Measurements from ENCODE around the gene PCBP3. TPM values are rescaled to one million over a fixed set of nuclear protein-coding genes. Genes with fewer than 3 reads are reported as not detected.

Gene PCBP3
- total and polyA plus RNA-seq, 2 of the 8 experiments (the other 6 are each of a cell fraction or from before 2014, with no cell fraction given) = 3.5 to 6.3 TPM

- Histone ChIP-seq H3K36me3 (ENCODE audit: control insufficient read depth in 2 of 4, insufficient read depth in 4 of 4, low read length in 3 of 4) (no peaks in the 10 kb centered on the region), H3K4ac (replicated peaks; ENCODE audit: insufficient read length, low read depth, low read length) (no peak overlapping the region), H3K14ac (ENCODE audit: insufficient read length) (no peak overlapping the region), H4K5ac (ENCODE audit: insufficient read length, low read depth, low read length) (no peak overlapping the region), H4K8ac (ENCODE audit: extremely low read depth, insufficient read depth, low read length) (peak overlapping the region; percentile 7; the same call in 1 of the 2 replicates), H2BK15ac (ENCODE audit: low read length) (no peak overlapping the region), H3K27ac (ENCODE audit: low read depth, low read length) (no peak overlapping the region), H2AFZ (ENCODE audit: low read length) (no peak overlapping the region), H2BK20ac (ENCODE audit: low read length) (no peak overlapping the region), H2AK5ac (ENCODE audit: low read depth, low read length) (no peak overlapping the region), H3K23ac (ENCODE audit: insufficient read length) (no peak overlapping the region), H3K23me2 (ENCODE audit: low read depth, low read length) (no peaks in the 10 kb centered on the region), H3K4me2 (ENCODE audit: insufficient read depth in 1 of 2, low read depth in 2 of 2, low read length in 2 of 2) (no peak overlapping the region), H2BK12ac (ENCODE audit: low read depth, low read length) (peak overlapping the region; percentile 29; the same call in 1 of the 2 replicates), H3K9ac (replicated peaks in 1 of 4; ENCODE audit: extremely low read depth in 1 of 4, low read depth in 3 of 4, low read length in 3 of 4) (no peak overlapping the region; a peak in 1 of 7 replicates), H3K79me1 (ENCODE audit: low read depth, low read length) (no peaks in the 10 kb centered on the region), H3K18ac (ENCODE audit: extremely low read depth, low read length) (no peak overlapping the region), H4K20me1 (replicated peaks in 1 of 2; ENCODE audit: control insufficient read depth in 1 of 2, insufficient read depth in 2 of 2, low read length in 2 of 2) (no peaks in the 10 kb centered on the region), H3K27me3 (replicated peaks in 1 of 4; ENCODE audit: control insufficient read depth in 3 of 4, extremely low read depth in 1 of 4, insufficient read depth in 3 of 4, low read length in 3 of 4) (no peaks in the 10 kb centered on the region), H3K56ac (replicated peaks; ENCODE audit: insufficient read length, low read depth, low read length) (no peak overlapping the region), H3K4me3 (ENCODE audit: extremely low read depth in 1 of 4, insufficient read depth in 2 of 4, low read depth in 3 of 4, low read length in 4 of 4) (no peak overlapping the region), H3K79me2 (ENCODE audit: control insufficient read depth in 1 of 2, insufficient read depth in 2 of 2, low read length in 2 of 2) (no peaks in the 10 kb centered on the region), H2BK5ac (ENCODE audit: low read depth, low read length) (no peak overlapping the region), H2BK120ac (replicated peaks; ENCODE audit: low read depth, low read length) (no peak overlapping the region), H3K9me3 (ENCODE audit: insufficient read depth in 2 of 2, low read depth in 1 of 2, low read length in 1 of 2) (peaks cover under 1 to 12% of the 10 kb centered on the region in 2 experiments; a peak in 2 of 4 replicates), H3K4me1 (replicated peaks in 1 of 4; ENCODE audit: control insufficient read depth in 3 of 4, insufficient read depth in 4 of 4, low read length in 3 of 4) (no peaks in the 10 kb centered on the region; a peak in 1 of 7 replicates), H4K91ac (replicated peaks; ENCODE audit: insufficient read length, low read length) (no peak overlapping the region)
- no peak for FAIRE-seq
- WGBS, 2 experiments (ENCODE audit: extremely low coverage in 1 of 2, insufficient coverage in 1 of 2, insufficient read length in 1 of 2, insufficient replicate concordance in 2 of 2, low coverage in 1 of 2, low lambda C conversion rate in 2 of 2, missing lambda C conversion rate in 1 of 2) = 67% methylated on average over 12 of the region's 12 CpGs; no CpG with 5 or more reads in 1 of the 2 experiments
- POLR2A ChIA-PET (ENCODE audit: partially characterized antibody) = no interaction called here
- CTCF ChIA-PET (ENCODE audit: partially characterized antibody) = interaction anchor here (0.8 to 3.0 kb wide), 15 partner anchors 10 to 204 kb away, joined by 3 to 20 read pairs (median 3); no protein-coding TSS in a partner anchor
- DNase-seq (ENCODE audit: low read depth in 1 of 2, low spot score in 2 of 2) = no peak
- TF ChIP-seq SIN3A (conservative IDR thresholded peaks at IDR 0.05 in 1 of 2, IDR thresholded peaks at IDR 0.05 in 1 of 2; ENCODE audit: low read depth in 1 of 2, low read length in 2 of 2) = no peak
- TF ChIP-seq MAFK (IDR thresholded peaks at IDR 0.05; ENCODE audit: low read depth, low read length) = no peak
- TF ChIP-seq POU5F1 (IDR thresholded peaks at IDR 0.05; ENCODE audit: low read depth, low read length) = no peak
- peak; percentile 15 to 47 (median 31); a peak in 2 of 4 replicates for TF ChIP-seq CTCF (IDR thresholded peaks at IDR 0.05; ENCODE audit: control extremely low read depth in 1 of 3, insufficient read depth in 1 of 3, low read depth in 1 of 3, low read length in 3 of 3)
- no peak for TF ChIP-seq JUND (IDR thresholded peaks at IDR 0.05; ENCODE audit: low read length)
- no peak for TF ChIP-seq ATF2 (IDR thresholded peaks at IDR 0.05; ENCODE audit: low read length)
- TF ChIP-seq TBP (IDR thresholded peaks at IDR 0.05; ENCODE audit: low read depth, low read length) = no peak
- no peak for TF ChIP-seq NANOG (IDR thresholded peaks at IDR 0.05; ENCODE audit: insufficient read depth, low read depth, low read length, poor library complexity, severe bottlenecking)
Measured at GRCh38 chr21:45954261-45954660, 310.7 kb downstream of the PCBP3 start.
